ENCODE data around the gene USP5. TPM values are rescaled to one million over a fixed set of nuclear protein-coding genes. Genes with fewer than 3 reads are reported as not detected.
"Not testable (repeated sequence)": the region's sequence is repeated elsewhere in the genome, so short reads cannot be mapped to it uniquely, and the experiment has no call there.

The USP5 gene
- total RNA-seq, 6 donors from 2014 or later: 22.6 to 77.0 (median 35.6) TPM

DNA sequence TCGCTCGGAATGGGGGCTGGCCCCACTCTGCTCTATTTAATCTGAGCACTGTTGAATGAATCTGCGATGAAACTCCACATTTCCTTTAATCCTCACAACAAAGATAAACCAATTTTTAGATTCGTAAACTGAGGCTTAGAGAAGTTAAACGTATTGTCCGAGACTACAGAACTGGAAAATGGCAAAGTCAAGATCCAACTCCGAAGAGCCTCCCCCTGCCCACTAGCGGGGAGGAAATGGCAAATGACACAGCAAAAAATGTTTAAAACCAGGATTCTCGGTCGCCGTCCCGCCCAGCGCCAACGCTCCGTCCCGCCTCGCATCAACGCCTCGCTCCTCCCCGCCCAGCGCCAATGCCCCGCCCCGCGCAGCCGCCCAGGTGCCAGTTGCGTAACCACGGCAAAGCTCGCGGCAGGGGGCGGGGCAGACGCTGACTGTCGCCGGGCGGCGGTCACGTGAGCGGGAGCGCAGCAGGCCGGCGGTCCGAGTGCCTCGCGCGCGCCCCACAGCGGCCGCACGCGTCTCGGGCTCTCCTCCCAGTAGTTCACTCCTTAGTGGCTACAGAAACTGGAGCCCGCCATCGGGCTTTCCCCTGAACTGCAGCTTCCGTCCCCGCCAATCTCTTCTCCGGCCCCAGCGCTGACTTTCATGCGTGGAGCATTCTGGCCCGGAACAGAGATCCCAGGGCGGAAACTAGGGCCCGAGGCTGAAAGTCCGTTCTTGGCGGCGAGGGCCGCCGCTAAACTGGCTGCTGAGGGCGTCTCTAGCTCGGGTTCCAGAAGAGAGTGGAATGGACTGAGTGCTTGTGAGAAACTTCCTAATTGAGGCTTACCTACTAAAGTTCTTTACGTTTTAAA, 39.1 kb downstream of the USP5 start:
- H3K4me1 ChIP-seq: peaks cover 8 to 30% (median 17%) of the 10 kb centered on the region in 4 donors
- H3K27me3 ChIP-seq: no peaks in the 10 kb centered on the region
- 2% methylated on average over 29 to 39 of the region's 68 CpGs for WGBS, 2 donors
- peak overlapping the region in 3 of 4 donors; percentile 35 to 59 (median 52) for H3K4me3 ChIP-seq
- H3K9me3 ChIP-seq: no peaks in the 10 kb centered on the region
- peak overlapping the region; percentile 88 to 96 (median 92) for H3K27ac ChIP-seq
- no peaks in the 10 kb centered on the region for H3K36me3 ChIP-seq
- peak; percentile 99 to 100 for DNase-seq
- peak in 1 of 4 donors; percentile 42 for TF ChIP-seq EP300 (IDR thresholded peaks at IDR 0.05)
- TF ChIP-seq, protein P1, sequence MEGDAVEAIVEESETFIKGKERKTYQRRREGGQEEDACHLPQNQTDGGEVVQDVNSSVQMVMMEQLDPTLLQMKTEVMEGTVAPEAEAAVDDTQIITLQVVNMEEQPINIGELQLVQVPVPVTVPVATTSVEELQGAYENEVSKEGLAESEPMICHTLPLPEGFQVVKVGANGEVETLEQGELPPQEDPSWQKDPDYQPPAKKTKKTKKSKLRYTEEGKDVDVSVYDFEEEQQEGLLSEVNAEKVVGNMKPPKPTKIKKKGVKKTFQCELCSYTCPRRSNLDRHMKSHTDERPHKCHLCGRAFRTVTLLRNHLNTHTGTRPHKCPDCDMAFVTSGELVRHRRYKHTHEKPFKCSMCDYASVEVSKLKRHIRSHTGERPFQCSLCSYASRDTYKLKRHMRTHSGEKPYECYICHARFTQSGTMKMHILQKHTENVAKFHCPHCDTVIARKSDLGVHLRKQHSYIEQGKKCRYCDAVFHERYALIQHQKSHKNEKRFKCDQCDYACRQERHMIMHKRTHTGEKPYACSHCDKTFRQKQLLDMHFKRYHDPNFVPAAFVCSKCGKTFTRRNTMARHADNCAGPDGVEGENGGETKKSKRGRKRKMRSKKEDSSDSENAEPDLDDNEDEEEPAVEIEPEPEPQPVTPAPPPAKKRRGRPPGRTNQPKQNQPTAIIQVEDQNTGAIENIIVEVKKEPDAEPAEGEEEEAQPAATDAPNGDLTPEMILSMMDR (IDR thresholded peaks at IDR 0.05): peak; percentile 76 to 98 (median 96)
- TF ChIP-seq POLR2AphosphoS5 (IDR thresholded peaks at IDR 0.05): peak; percentile 79 to 92
- TF ChIP-seq POLR2A (IDR thresholded peaks at IDR 0.05): peak in 3 of 4 donors; percentile 58 to 83 (median 72)
- ATAC-seq (ENCODE audit: low FRiP score in 2 of 2): peak; percentile 97 to 99

DNA sequence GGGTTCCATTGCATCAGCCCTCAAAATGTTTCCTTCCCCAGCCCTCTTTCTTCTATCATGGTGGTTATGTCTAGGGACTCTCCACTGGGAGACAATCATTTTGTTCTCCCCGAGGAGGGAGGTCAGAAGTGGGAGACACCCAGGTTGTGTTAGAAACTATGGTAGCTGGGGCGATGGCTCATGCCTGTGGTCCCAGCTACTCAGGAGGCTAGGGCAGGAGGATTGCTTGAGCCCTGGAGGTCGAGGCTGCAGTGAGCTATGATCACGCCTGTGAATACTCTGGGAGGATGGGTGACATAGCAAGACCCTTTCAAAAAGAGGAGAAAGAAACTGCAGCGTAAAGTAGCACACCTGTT, 39.7 kb downstream of the USP5 start:
- DNase-seq: no peak
- H3K27me3 ChIP-seq: no peaks in the 10 kb centered on the region
- no peaks in the 10 kb centered on the region for H3K36me3 ChIP-seq
- H3K9me3 ChIP-seq: no peaks in the 10 kb centered on the region
- WGBS, 2 donors: 82 to 85% methylated on average over 5 of the region's 5 CpGs
- no peak for ATAC-seq (ENCODE audit: low FRiP score in 2 of 2)
- TF ChIP-seq POLR2A (IDR thresholded peaks at IDR 0.05) (no peak), POLR2AphosphoS5 (IDR thresholded peaks at IDR 0.05) (no peak), EP300 (IDR thresholded peaks at IDR 0.05) (no peak)
- TF ChIP-seq, protein P1 (IDR thresholded peaks at IDR 0.05): no peak
- peak overlapping the region; percentile 88 to 96 (median 92) for H3K27ac ChIP-seq
- H3K4me1 ChIP-seq: peaks cover 8 to 30% (median 17%) of the 10 kb centered on the region in 4 donors
- H3K4me3 ChIP-seq: peak overlapping the region in 3 of 4 donors; percentile 35 to 59 (median 52)

DNA sequence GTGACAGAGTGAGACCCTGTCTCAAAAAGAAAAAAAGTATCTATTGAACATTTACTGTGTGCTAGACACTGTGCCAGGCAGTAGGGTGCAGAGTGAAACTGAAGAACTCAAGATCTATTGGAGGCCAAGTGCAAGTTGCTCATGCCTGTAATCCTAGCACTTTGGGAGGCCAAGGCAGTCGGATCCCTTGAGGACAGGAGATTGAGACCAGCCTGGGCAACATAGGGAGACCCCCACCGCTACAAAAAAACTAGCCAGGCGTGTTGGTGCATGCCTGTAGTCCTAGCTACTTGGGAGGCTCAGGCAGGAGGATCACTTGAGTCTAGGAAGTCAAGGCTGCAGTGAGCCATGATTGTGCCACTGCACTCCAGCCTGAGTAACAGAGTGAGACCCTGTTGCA, 40.7 kb downstream of the USP5 start:
- not testable (repeated sequence) for ATAC-seq (ENCODE audit: low FRiP score in 2 of 2)

GRCh38 chr12:6894321-6894720, 42.4 kb downstream of the USP5 start:
- H3K9me3 ChIP-seq: no peaks in the 10 kb centered on the region
- no peak for TF ChIP-seq EP300 (IDR thresholded peaks at IDR 0.05)
- TF ChIP-seq, protein P1 (IDR thresholded peaks at IDR 0.05): no peak
- TF ChIP-seq POLR2AphosphoS5 (IDR thresholded peaks at IDR 0.05): no peak
- TF ChIP-seq POLR2A (IDR thresholded peaks at IDR 0.05): no peak
- no peaks in the 10 kb centered on the region for H3K36me3 ChIP-seq
- H3K4me1 ChIP-seq: peaks cover 8 to 23% (median 11%) of the 10 kb centered on the region in 4 donors
- H3K4me3 ChIP-seq: no peak overlapping the region
- no peak overlapping the region for H3K27ac ChIP-seq
- DNase-seq (no peak), ATAC-seq (ENCODE audit: low FRiP score in 2 of 2) (no peak)
- no peaks in the 10 kb centered on the region for H3K27me3 ChIP-seq
- 70 to 80% methylated on average over 3 of the region's 3 CpGs for WGBS, 2 donors

More for the DNA sequence above, 40.7 kb downstream of the USP5 start:
- H3K27me3 ChIP-seq, H3K36me3 ChIP-seq, H3K27ac ChIP-seq, H3K4me3 ChIP-seq, DNase-seq, H3K9me3 ChIP-seq: not testable (repeated sequence)
- peaks cover 8 to 23% (median 13%) of the 10 kb centered on the region in 4 donors for H3K4me1 ChIP-seq
- 96% methylated on average over 3 of the region's 3 CpGs for WGBS, 2 donors

GRCh38 chr12:6896846-6897435, 45.0 kb downstream of the USP5 start:
- 80 to 85% methylated on average over 6 of the region's 6 CpGs for WGBS, 2 donors
- ATAC-seq (ENCODE audit: low FRiP score in 2 of 2) (no peak), DNase-seq (no peak)
- peaks cover 6 to 16% (median 8%) of the 10 kb centered on the region in 4 donors for H3K4me1 ChIP-seq
- H3K4me3 ChIP-seq: no peak overlapping the region
- H3K36me3 ChIP-seq: no peaks in the 10 kb centered on the region
- no peaks in the 10 kb centered on the region for H3K27me3 ChIP-seq
- H3K27ac ChIP-seq: no peak overlapping the region
- no peaks in the 10 kb centered on the region for H3K9me3 ChIP-seq
- TF ChIP-seq, protein P1 (IDR thresholded peaks at IDR 0.05): no peak
- TF ChIP-seq POLR2A (IDR thresholded peaks at IDR 0.05) (no peak), EP300 (IDR thresholded peaks at IDR 0.05) (no peak), POLR2AphosphoS5 (IDR thresholded peaks at IDR 0.05) (no peak)

All from upper lobe of left lung (tissue), 6 donors.